ENCODE results near the gene TIMM50. TPM values are rescaled to one million over a fixed set of nuclear protein-coding genes. Genes with fewer than 3 reads are reported as not detected.

TIMM50 gene
- total and polyA plus RNA-seq, 4 donors: 20.0 to 61.8 (median 35.3) TPM

- WGBS, 2 donors: 3% methylated on average over 10 of the region's 10 CpGs
- intact Hi-C loops (cut with DNase I): loop anchor here in 1 of 2 donors (10.0 kb wide), 1 partner anchor 304 kb away; the partner anchor contains the start of gene FBL
- Histone ChIP-seq H3K4me1 (ENCODE audit: control insufficient read depth in 1 of 2, insufficient read depth in 2 of 2, low read length in 2 of 2) (no peaks in the 10 kb centered on the region), H3K4me3 (ENCODE audit: low read length in 2 of 2) (peak overlapping the region in 1 of 2 donors; percentile 98), H3K9me3 (ENCODE audit: control insufficient read depth, low read length) (no peaks in the 10 kb centered on the region), H3K36me3 (ENCODE audit: control insufficient read depth in 1 of 2, insufficient read depth in 2 of 2, low read length in 1 of 2) (no peaks in the 10 kb centered on the region), H3K27ac (ENCODE audit: low read depth in 1 of 2, low read length in 2 of 2) (no peak overlapping the region), H3K27me3 (ENCODE audit: control insufficient read depth in 1 of 2, insufficient read depth in 2 of 2, low read length in 1 of 2) (no peaks in the 10 kb centered on the region)
- DNase-seq (no peak), ATAC-seq (ENCODE audit: low FRiP score) (no peak)
Observed at GRCh38 chr19:39540333-39540673, 59.7 kb downstream of the TIMM50 start.

Other genes starting within 250 kb of the TIMM50 start
- not detected for gene IFNL3, start 235.8 kb upstream of the TIMM50 start, total RNA-seq
- not detected for gene IFNL3, start 235.8 kb upstream of the TIMM50 start, polyA plus RNA-seq
- not detected for gene IFNL4, start 232.0 kb upstream of the TIMM50 start, total RNA-seq
- gene IFNL4, start 232.0 kb upstream of the TIMM50 start, polyA plus RNA-seq: not detected
- not detected for gene IFNL2, start 212.4 kb upstream of the TIMM50 start, total RNA-seq
- not detected for gene IFNL2, start 212.4 kb upstream of the TIMM50 start, polyA plus RNA-seq
- not detected for gene IFNL1, start 184.4 kb upstream of the TIMM50 start, total RNA-seq
- gene IFNL1, start 184.4 kb upstream of the TIMM50 start, polyA plus RNA-seq: not detected
- 1 to 10 TPM in 1 of 2 donors, under 1 TPM in 1; 0.45 to 1.8 TPM for gene LRFN1, start 160.0 kb upstream of the TIMM50 start, total RNA-seq
- not detected for gene LRFN1, start 160.0 kb upstream of the TIMM50 start, polyA plus RNA-seq
- gene GMFG, start 144.8 kb upstream of the TIMM50 start, total RNA-seq: 10 to 100 TPM; 53.7 to 60.8 TPM
- gene GMFG, start 144.8 kb upstream of the TIMM50 start, polyA plus RNA-seq: 10 to 100 TPM in 1 of 2 donors, 1 to 10 TPM in 1; 8.3 to 50.3 TPM
- gene SAMD4B, start 138.4 kb upstream of the TIMM50 start, total RNA-seq: 100 to 1,000 TPM; 101 to 120 TPM
- 100 to 1,000 TPM in 1 of 2 donors, 10 to 100 TPM in 1; 33.6 to 109 TPM for gene SAMD4B, start 138.4 kb upstream of the TIMM50 start, polyA plus RNA-seq
- gene PAF1, start 89.7 kb upstream of the TIMM50 start, total RNA-seq: 10 to 100 TPM; 33.9 to 34.5 TPM
- 10 to 100 TPM; 27.7 to 43.8 TPM for gene PAF1, start 89.7 kb upstream of the TIMM50 start, polyA plus RNA-seq
- gene MED29, start 89.5 kb upstream of the TIMM50 start, total RNA-seq: 10 to 100 TPM; 28.9 to 35.1 TPM
- 10 to 100 TPM; 26.0 to 29.7 TPM for gene MED29, start 89.5 kb upstream of the TIMM50 start, polyA plus RNA-seq
- gene ZFP36, start 74.0 kb upstream of the TIMM50 start, total RNA-seq: 100 to 1,000 TPM; 205 to 955 TPM
- 100 to 1,000 TPM; 124 to 360 TPM for gene ZFP36, start 74.0 kb upstream of the TIMM50 start, polyA plus RNA-seq
- gene PLEKHG2, start 68.2 kb upstream of the TIMM50 start, total RNA-seq: 10 to 100 TPM; 86.4 to 98.1 TPM
- 10 to 100 TPM; 15.3 to 74.4 TPM for gene PLEKHG2, start 68.2 kb upstream of the TIMM50 start, polyA plus RNA-seq
- 1,000 to 10,000 TPM; 1,268 to 1,273 TPM for gene RPS16, start 44.9 kb upstream of the TIMM50 start, total RNA-seq
- 1,000 to 10,000 TPM; 3,270 to 4,459 TPM for gene RPS16, start 44.9 kb upstream of the TIMM50 start, polyA plus RNA-seq
- 100 to 1,000 TPM in 1 of 2 donors, 10 to 100 TPM in 1; 90.1 to 103 TPM for gene SUPT5H, start 35.3 kb upstream of the TIMM50 start, total RNA-seq
- 100 to 1,000 TPM in 1 of 2 donors, 10 to 100 TPM in 1; 56.1 to 170 TPM for gene SUPT5H, start 35.3 kb upstream of the TIMM50 start, polyA plus RNA-seq
- not detected for gene DLL3, start 18.1 kb downstream of the TIMM50 start, total RNA-seq
- gene DLL3, start 18.1 kb downstream of the TIMM50 start, polyA plus RNA-seq: not detected
- not detected for gene SELENOV, start 34.3 kb downstream of the TIMM50 start, total RNA-seq
- not detected for gene SELENOV, start 34.3 kb downstream of the TIMM50 start, polyA plus RNA-seq
- 1 to 10 TPM; 3.2 to 3.3 TPM for gene EID2B, start 52.0 kb downstream of the TIMM50 start, total RNA-seq
- 1 to 10 TPM in 1 of 2 donors, under 1 TPM in 1; 0.75 to 6.0 TPM for gene EID2B, start 52.0 kb downstream of the TIMM50 start, polyA plus RNA-seq
- gene EID2, start 59.3 kb downstream of the TIMM50 start, total RNA-seq: 10 to 100 TPM in 1 of 2 donors, 1 to 10 TPM in 1; 9.7 to 13.0 TPM
- 10 to 100 TPM in 1 of 2 donors, 1 to 10 TPM in 1; 8.0 to 12.6 TPM for gene EID2, start 59.3 kb downstream of the TIMM50 start, polyA plus RNA-seq
- gene LGALS13, start 121.7 kb downstream of the TIMM50 start, total RNA-seq: not detected
- gene LGALS13, start 121.7 kb downstream of the TIMM50 start, polyA plus RNA-seq: not detected
- not detected for gene LGALS16, start 175.1 kb downstream of the TIMM50 start, total RNA-seq
- gene LGALS16, start 175.1 kb downstream of the TIMM50 start, polyA plus RNA-seq: not detected
- not detected for gene LGALS14, start 223.6 kb downstream of the TIMM50 start, total RNA-seq
- not detected for gene LGALS14, start 223.6 kb downstream of the TIMM50 start, polyA plus RNA-seq

Measured in aorta (tissue), 5 donors.